GM12878 (cell line): ENCODE results near the gene C6orf15. TPM values are rescaled to one million over a fixed set of nuclear protein-coding genes. Genes with fewer than 3 reads are reported as not detected.

Source experiments
- ATAC-seq: fragments of 200-7000 bp; cut with Tn5 transposase; 3 replicates; pipeline ENCODE4 v1.9.1; 2020; ENCODE audit warnings: mild to moderate bottlenecking, moderate library complexity
- BruUV-seq: library from RNA; stranded (reverse); fragments of 400-500 nt; replicated peaks from 2 replicates; lab custom pipeline; 2021; lab: Mats Ljungman, UMichigan
- CTCF ChIA-PET: fragments of 300-600 bp; sonication (Branson Sonifier 250); formaldehyde crosslinking; extraction: SDS; loops from one replicate; lab custom pipeline; 2021; ENCODE audit warnings: inconsistent platforms; lab: Yijun Ruan, JAX
- POLR2A ChIA-PET: fragments of 350-600 bp; formaldehyde crosslinking; extraction: SDS; loops from one replicate; lab custom pipeline; 2021; ENCODE audit warnings: inconsistent platforms; lab: Charles Lee
- RAD21 ChIA-PET: fragments of 300-600 bp; sonication (Branson Sonifier 250); formaldehyde crosslinking; loops from one replicate; lab custom pipeline; 2023; ENCODE audit warnings: antibody characterized with exemption; ENCODE audit not compliant: unreplicated experiment; lab: Charles Lee
- SMC1A ChIA-PET: fragments of 300-600 bp; sonication (Branson Sonifier 250); formaldehyde crosslinking; loops from one replicate; lab custom pipeline; 2023; ENCODE audit not compliant: unreplicated experiment, uncharacterized antibody; lab: Charles Lee
- DNase-seq: peaks from one replicate; pipeline ENCODE4 v3.0.0-alpha.2; 2011; ENCODE audit warnings: low read depth, low spot score
- FAIRE-seq: peaks from 3 replicates; lab custom pipeline; 2011; peaks lifted over from hg19 to GRCh38; lab: Jason Lieb, UNC
- H2AFZ ChIP-seq: 2 replicates; pipeline ENCODE4 v1.6.0; 2011; ENCODE audit warnings: low read depth, low read length, control low read depth; ENCODE audit not compliant: control insufficient read depth
- H3K27ac ChIP-seq: 2 replicates; pipeline ENCODE4 v1.5.1; 2011; ENCODE audit warnings: control low read depth; ENCODE audit not compliant: control insufficient read depth, insufficient read depth
- H3K27me3 ChIP-seq, 2 experiments: replicated peaks in 1 of 2; 2 replicates each; pipeline versions ENCODE4 v1.6.0 to v1.6.1; 2011; ENCODE audit warnings: low read length in 1 of 2; ENCODE audit not compliant: control insufficient read depth in 2 of 2, insufficient read depth in 2 of 2
- H3K36me3 ChIP-seq, 2 experiments: 2 replicates each; pipeline ENCODE4 v1.5.1; 2011; ENCODE audit warnings: low read length in 1 of 2; ENCODE audit not compliant: control insufficient read depth in 2 of 2, insufficient read depth in 2 of 2
- H3K4me1 ChIP-seq: 2 replicates; pipeline ENCODE4 v1.6.1; 2011; ENCODE audit warnings: mild to moderate bottlenecking, low read length, moderate library complexity, mixed read lengths; ENCODE audit not compliant: control insufficient read depth, insufficient read depth
- H3K4me2 ChIP-seq: 2 replicates; pipeline ENCODE4 v1.6.0; 2011; ENCODE audit warnings: control low read depth; ENCODE audit not compliant: control insufficient read depth, insufficient read depth
- H3K4me3 ChIP-seq: fragments of 200-600 bp; sonication (generic); 2 replicates; pipeline ENCODE4 v1.5.1; 2016
- H3K79me2 ChIP-seq: 2 replicates; pipeline ENCODE4 v1.6.0; 2011; ENCODE audit warnings: low read length; ENCODE audit not compliant: control insufficient read depth, insufficient read depth
- H3K9ac ChIP-seq: 2 replicates; pipeline ENCODE4 v1.8.0; 2011; ENCODE audit warnings: low read length, control low read depth, mixed read lengths; ENCODE audit not compliant: control insufficient read depth, insufficient read depth
- H3K9me3 ChIP-seq: replicated peaks from 3 replicates; pipeline ENCODE4 v1.5.1; 2011; ENCODE audit warnings: mild to moderate bottlenecking, low read length; ENCODE audit not compliant: control insufficient read depth, insufficient read depth
- H4K20me1 ChIP-seq: 2 replicates; pipeline ENCODE4 v1.6.0; 2011; ENCODE audit not compliant: control insufficient read depth, insufficient read depth
- CBX5 ChIP-seq: sonication (generic); IDR thresholded peaks from 2 replicates; pipeline ENCODE4 v1.6.1; 2016; ENCODE audit warnings: low read depth, moderate library complexity, mild to moderate bottlenecking, inconsistent platforms
- MLLT1 ChIP-seq: fragments of 450-650 bp; IDR thresholded peaks from 2 replicates; pipeline ENCODE4 v1.6.1; 2016; ENCODE audit warnings: mild to moderate bottlenecking
- PAX5 ChIP-seq: IDR thresholded peaks from 2 replicates; pipeline ENCODE4 v1.6.1; 2011; ENCODE audit warnings: low read depth, low read length, borderline replicate concordance
- SMAD5 ChIP-seq: IDR thresholded peaks from 2 replicates; pipeline ENCODE4 v1.6.1; 2016; ENCODE audit warnings: antibody characterized with exemption, low read depth
- TCF3 ChIP-seq: IDR thresholded peaks from 2 replicates; pipeline ENCODE4 v1.6.1; 2012; ENCODE audit warnings: low read depth, mild to moderate bottlenecking, low read length, borderline replicate concordance; ENCODE audit not compliant: insufficient read depth
- ZSCAN29 ChIP-seq: fragments of 450-650 bp; IDR thresholded peaks from 2 replicates; pipeline ENCODE4 v1.6.1; 2017; ENCODE audit warnings: mild to moderate bottlenecking, moderate library complexity
- WGBS: methylation state at CpG from one replicate; pipeline ENCODE4 v1.1.6; 2016; ENCODE audit warnings: low lambda C conversion rate; ENCODE audit not compliant: insufficient replicate concordance, insufficient coverage; ENCODE audit errors: missing lambda C conversion rate; 5-methylcytosine and 5-hydroxymethylcytosine counted together
- in situ Hi-C: fragments of 300-500 bp; cut with MboI; formaldehyde crosslinking; loops from 9 replicates; pipeline ENCODE4 v1.14.3; 2018; ENCODE audit warnings: mixed read lengths
- intact Hi-C: fragments of 100-400 bp; cut with micrococcal nuclease; formaldehyde crosslinking; loops from one replicate; pipeline ENCODE4 v1.14.2; 2022; ENCODE audit not compliant: unreplicated experiment
- polyA plus RNA-seq, 11 experiments: library from polyadenylated mRNA; depleted of rRNA in 4 of 11; unstranded in 6 of 11; stranded (reverse) in 5 of 11; fragments of >200 nt; fragmentation: Nextera tagmentation in 4 of 11; fragmentation: Illumina TruSeq in 1 of 11; extraction: Ambion mirVana in 4 of 11; extraction: Trizol in 1 of 11; gene quantifications; 1 replicate in 1 of 11; 2 replicates in 10 of 11; pipeline versions ENCODE4 v1.2.1 to v1.2.3, GENCODE V29; 2011 to 2016; ENCODE audit warnings: inconsistent platforms in 2 of 11, missing spikeins in 2 of 11, low read depth in 1 of 11
- total RNA-seq, 4 experiments: library from RNA; depleted of rRNA in 3 of 4; stranded (reverse); fragments of >200 nt in 3 of 4; fragmentation: Illumina TruSeq in 1 of 4; extraction: Trizol in 1 of 4; gene quantifications; 2 replicates each; pipeline versions ENCODE4 v1.2.1 to v1.2.3, GENCODE V29; 2013 to 2021

C6orf15 gene
- total and polyA plus RNA-seq, 10 of the 15 experiments (the other 5 are each of a cell fraction or from before 2014, with no cell fraction given): not detected

- in situ Hi-C loops: no loop called here
- ChIA-PET CTCF (interaction anchor here (0.7 to 2.9 kb wide), 7 partner anchors 18 to 241 kb away, joined by 3 to 17 read pairs (median 7); partner anchors contain the start of gene PSORS1C2), POLR2A (interaction anchor here (0.6 to 1.8 kb wide), 5 partner anchors 8 to 804 kb away, joined by 3 to 5 read pairs (median 5); no protein-coding TSS in a partner anchor), RAD21 (interaction anchor here (0.5 to 2.0 kb wide), 7 partner anchors 20 to 413 kb away, joined by 3 to 10 read pairs (median 4); partner anchors contain the start of gene VARS2), SMC1A (interaction anchor here (0.7 to 4.2 kb wide), 5 partner anchors 10 to 39 kb away, joined by 3 to 21 read pairs (median 12); no protein-coding TSS in a partner anchor)
- Histone ChIP-seq H3K4me3 (peak within 1 kb of the TSS; percentile 90), H3K36me3 (peaks cover 6 to 9% of the 10 kb centered on the region in 2 experiments), H2AFZ (peak within 1 kb of the TSS; percentile 80), H3K4me2 (peak within 1 kb of the TSS; percentile 77), H3K9ac (peak within 1 kb of the TSS; percentile 84), H3K79me2 (peaks cover 37% of the 10 kb centered on the region), H3K4me1 (peaks cover 5% of the 10 kb centered on the region), H3K27me3 (no peaks in the 10 kb centered on the region), H4K20me1 (no peaks in the 10 kb centered on the region; the same call in 1 of the 2 replicates), H3K9me3 (no peaks in the 10 kb centered on the region), H3K27ac (peak within 1 kb of the TSS; percentile 67)
- 7% methylated on average over 10 of the region's 14 CpGs for WGBS
- TF ChIP-seq PAX5: no peak
- TF ChIP-seq TCF3: no peak
- TF ChIP-seq MLLT1: 0 out of 2 replicates have a peak, but pooled peaks have one; percentile 18
- TF ChIP-seq CBX5: no peak
- TF ChIP-seq ZSCAN29: no peak
- TF ChIP-seq SMAD5: no peak
- FAIRE-seq (no peak), DNase-seq (no peak), ATAC-seq (peak; percentile 55)
- intact Hi-C loops: loop anchor here (2.0 kb wide), 1 partner anchor 35 kb away; no protein-coding TSS in a partner anchor
- BruUV-seq: no TSS peak
Measured at GRCh38 chr6:31157513-31158139, 45.3 kb upstream of the C6orf15 start, which contains the start of gene CCHCR1. CCHCR1 (minus strand) TSS chr6:31157802; CDS start chr6:31157600, 202 bp downstream.
